Vein endothelial cell (primary cell): ENCODE results near the gene SEC23IP. TPM values are rescaled to one million over a fixed set of nuclear protein-coding genes. Genes with fewer than 3 reads are reported as not detected.

Experiments
- small RNA-seq: library from RNA; depleted of rRNA; stranded (forward); fragments of <200 nt; gene quantifications from one replicate; pipeline ENCODE3, GENCODE V24; 2012
- total RNA-seq: library from RNA; depleted of rRNA; stranded (reverse); fragments of >200 nt; gene quantifications from 2 replicates; pipeline ENCODE4 v1.2.3, GENCODE V29; 2012

SEC23IP gene
- 31.4 and 52.0 TPM in 2 replicates for total RNA-seq

GRCh38 chr10:119892188-119893065 lies at the start of gene SEC23IP:
SEC23IP (plus strand) TSS chr10:119892730; CDS start chr10:119892783, 53 bp downstream.

GRCh38 chr10:119872610-119872859 lies 20.0 kb upstream of the SEC23IP start, which contains the start of gene MCMBP:
MCMBP (minus strand) TSS chr10:119872843; CDS start chr10:119872584, 259 bp downstream.

Small RNA genes lying within 50 kb of the gene (small RNA-seq; reads per million reads assigned to genes)
- not detected for gene MIR4682

Other genes starting within 250 kb of the SEC23IP start
- 25.5 and 26.0 TPM in 2 replicates for gene BAG3, start 241.3 kb upstream of the SEC23IP start, total RNA-seq
- 16.3 and 22.7 TPM in 2 replicates for gene INPP5F, start 166.7 kb upstream of the SEC23IP start, total RNA-seq
- 55.9 and 82.3 TPM in 2 replicates for gene MCMBP, start 19.9 kb upstream of the SEC23IP start, total RNA-seq